ENCODE data around the gene EXD3. TPM values are rescaled to one million over a fixed set of nuclear protein-coding genes. Genes with fewer than 3 reads are reported as not detected.

EXD3 gene
- polyA plus RNA-seq, 1 experiment: 4.0 TPM

GRCh38 chr9:137353223-137354152 is 69.5 kb downstream of the EXD3 start:
- DNase-seq (ENCODE audit: low read depth, low spot score): no peak
- ChIA-PET POLR2A (interaction anchor here (0.6 kb wide), 1 partner anchor 269 kb away, joined by 7 read pairs; no protein-coding TSS in a partner anchor), CTCF (no interaction called here)
- Histone ChIP-seq H3K27me3 (ENCODE audit: control insufficient read depth, insufficient read depth, low read length) (no peaks in the 10 kb centered on the region), H3K4me3 (ENCODE audit: low read depth, low read length) (no peak overlapping the region), H3K9me3 (ENCODE audit: control insufficient read depth, insufficient read depth, low read length) (peaks cover 89% of the 10 kb centered on the region), H3K27ac (ENCODE audit: low read depth, low read length) (no peak overlapping the region)
- no peak for TF ChIP-seq CTCF (IDR thresholded peaks at IDR 0.05; ENCODE audit: low read depth, low read length)

GRCh38 chr9:137352511-137353222 is 70.3 kb downstream of the EXD3 start:
- no peak for DNase-seq (ENCODE audit: low read depth, low spot score)
- ChIA-PET POLR2A (no interaction called here), CTCF (no interaction called here)
- peaks cover 85% of the 10 kb centered on the region for H3K9me3 ChIP-seq (ENCODE audit: control insufficient read depth, insufficient read depth, low read length)
- H3K27ac ChIP-seq (ENCODE audit: low read depth, low read length): no peak overlapping the region
- H3K27me3 ChIP-seq (ENCODE audit: control insufficient read depth, insufficient read depth, low read length): no peaks in the 10 kb centered on the region
- H3K4me3 ChIP-seq (ENCODE audit: low read depth, low read length): no peak overlapping the region
- TF ChIP-seq CTCF (IDR thresholded peaks at IDR 0.05; ENCODE audit: low read depth, low read length): no peak

- Histone ChIP-seq H3K9me3 (ENCODE audit: control insufficient read depth, insufficient read depth, low read length) (peaks cover 87% of the 10 kb centered on the region), H3K4me3 (ENCODE audit: low read depth, low read length) (no peak overlapping the region), H3K27me3 (ENCODE audit: control insufficient read depth, insufficient read depth, low read length) (no peaks in the 10 kb centered on the region), H3K27ac (ENCODE audit: low read depth, low read length) (no peak overlapping the region)
- POLR2A ChIA-PET: no interaction called here
- TF ChIP-seq CTCF (IDR thresholded peaks at IDR 0.05; ENCODE audit: low read depth, low read length): no peak
- CTCF ChIA-PET: no interaction called here
- DNase-seq (ENCODE audit: low read depth, low spot score): no peak
Measured at GRCh38 chr9:137351781-137352501, 71.0 kb downstream of the EXD3 start.

GRCh38 chr9:137350696-137351584 is 72.0 kb downstream of the EXD3 start:
- CTCF ChIA-PET: no interaction called here
- no peak overlapping the region for H3K4me3 ChIP-seq (ENCODE audit: low read depth, low read length)
- POLR2A ChIA-PET: no interaction called here
- no peak for TF ChIP-seq CTCF (IDR thresholded peaks at IDR 0.05; ENCODE audit: low read depth, low read length)
- H3K27ac ChIP-seq (ENCODE audit: low read depth, low read length): no peak overlapping the region
- H3K27me3 ChIP-seq (ENCODE audit: control insufficient read depth, insufficient read depth, low read length): no peaks in the 10 kb centered on the region
- H3K9me3 ChIP-seq (ENCODE audit: control insufficient read depth, insufficient read depth, low read length): peaks cover 85% of the 10 kb centered on the region
- DNase-seq (ENCODE audit: low read depth, low spot score): no peak
